MM.1S (cell line): ENCODE data around the gene ATP2A3.

Experiments used
- DNase-seq: peaks from one replicate; pipeline ENCODE4 v3.0.0-alpha.2; 2015
- H2AFZ ChIP-seq: fragments of 300-600 bp; sonication (generic); 2 replicates; pipeline ENCODE4 v1.6.0; 2016; ENCODE audit warnings: antibody characterized with exemption, low read length
- H3F3A ChIP-seq: fragments of 300-600 bp; sonication (generic); 2 replicates; pipeline ENCODE4 v1.6.1; 2016; ENCODE audit warnings: mild to moderate bottlenecking, antibody characterized with exemption, low read length, moderate library complexity, mixed read lengths; ENCODE audit not compliant: insufficient read depth
- H3K27ac ChIP-seq: fragments of 300-600 bp; sonication (generic); 2 replicates; pipeline ENCODE4 v1.5.1; 2016; ENCODE audit warnings: mild to moderate bottlenecking, low read length
- H3K27me3 ChIP-seq: fragments of 300-600 bp; sonication (generic); replicated peaks from 2 replicates; pipeline ENCODE4 v1.6.0; 2016; ENCODE audit warnings: low read length; ENCODE audit not compliant: insufficient read depth
- H3K36me3 ChIP-seq: fragments of 300-600 bp; sonication (generic); replicated peaks from 2 replicates; pipeline ENCODE4 v1.6.1; 2016; ENCODE audit warnings: mild to moderate bottlenecking, low read length, mixed read lengths; ENCODE audit not compliant: insufficient read depth
- H3K4me1 ChIP-seq: fragments of 300-600 bp; sonication (generic); 2 replicates; pipeline ENCODE4 v1.6.1; 2016; ENCODE audit warnings: low read length, mixed read lengths
- H3K4me2 ChIP-seq: fragments of 300-600 bp; sonication (generic); 2 replicates; pipeline ENCODE4 v1.6.0; 2016; ENCODE audit warnings: low read depth, low read length
- H3K4me3 ChIP-seq: fragments of 300-600 bp; sonication (generic); 2 replicates; pipeline ENCODE4 v1.5.1; 2016; ENCODE audit warnings: low read length, mixed read lengths
- H3K79me2 ChIP-seq: fragments of 300-600 bp; sonication (generic); 2 replicates; pipeline ENCODE4 v1.6.1; 2016; ENCODE audit warnings: mixed run types, low read length, mixed read lengths
- H3K9ac ChIP-seq: fragments of 300-600 bp; sonication (generic); 2 replicates; pipeline ENCODE4 v1.6.1; 2016; ENCODE audit warnings: low read length, mixed read lengths
- H3K9me2 ChIP-seq: fragments of 300-600 bp; sonication (generic); replicated peaks from 2 replicates; pipeline ENCODE4 v1.6.1; 2016; ENCODE audit warnings: mild to moderate bottlenecking, low read length, mixed read lengths; ENCODE audit not compliant: insufficient read depth
- H3K9me3 ChIP-seq: fragments of 300-600 bp; sonication (generic); replicated peaks from 2 replicates; pipeline ENCODE4 v1.6.1; 2016; ENCODE audit warnings: mild to moderate bottlenecking, low read length, mixed read lengths; ENCODE audit not compliant: insufficient read depth
- H4K20me1 ChIP-seq: fragments of 300-600 bp; sonication (generic); 2 replicates; pipeline ENCODE4 v1.6.1; 2016; ENCODE audit warnings: mild to moderate bottlenecking, low read length, moderate library complexity, mixed read lengths; ENCODE audit not compliant: insufficient read depth
- CTCF ChIP-seq: fragments of 300-600 bp; sonication (generic); IDR thresholded peaks from 2 replicates; pipeline ENCODE4 v1.5.1; 2016; ENCODE audit warnings: antibody characterized with exemption, low read length, mixed read lengths
- EZH2 ChIP-seq: fragments of 300-600 bp; sonication (generic); optimal IDR thresholded peaks from 2 replicates; pipeline ENCODE3; 2017; ENCODE audit warnings: low read depth, mild to moderate bottlenecking, antibody characterized with exemption, low read length, mixed read lengths
- EZH2phosphoT487 ChIP-seq: fragments of 300-600 bp; sonication (generic); IDR thresholded peaks from 2 replicates; pipeline ENCODE4 v1.6.1; 2018; ENCODE audit warnings: antibody characterized with exemption, low read length

The ATP2A3 gene

GRCh38 chr17:3896968-3897235, 67.3 kb downstream of the ATP2A3 start:
- H3K9me3 ChIP-seq: no peaks in the 10 kb centered on the region
- H3K36me3 ChIP-seq: no peaks in the 10 kb centered on the region
- no peaks in the 10 kb centered on the region for H4K20me1 ChIP-seq
- no peaks in the 10 kb centered on the region for H3F3A ChIP-seq
- no peak overlapping the region for H3K27ac ChIP-seq
- H3K4me3 ChIP-seq: no peak overlapping the region
- H3K4me1 ChIP-seq: peaks cover 7% of the 10 kb centered on the region
- DNase-seq: no peak
- no peaks in the 10 kb centered on the region for H3K27me3 ChIP-seq
- H2AFZ ChIP-seq: no peak overlapping the region
- no peaks in the 10 kb centered on the region for H3K79me2 ChIP-seq
- TF ChIP-seq CTCF (no peak), EZH2 (no peak), EZH2phosphoT487 (no peak)
- H3K9me2 ChIP-seq: no peaks in the 10 kb centered on the region
- no peak overlapping the region for H3K9ac ChIP-seq
- H3K4me2 ChIP-seq: no peak overlapping the region

GRCh38 chr17:3896108-3896967, 67.9 kb downstream of the ATP2A3 start:
- Histone ChIP-seq H3K9me2 (no peaks in the 10 kb centered on the region), H3K27ac (no peak overlapping the region), H3K79me2 (no peaks in the 10 kb centered on the region), H3K4me2 (no peak overlapping the region), H3K9ac (no peak overlapping the region), H3K27me3 (no peaks in the 10 kb centered on the region; the same call in 1 of the 2 replicates), H3F3A (no peaks in the 10 kb centered on the region), H4K20me1 (no peaks in the 10 kb centered on the region), H3K4me3 (no peak overlapping the region), H3K4me1 (peaks cover 7% of the 10 kb centered on the region), H3K9me3 (no peaks in the 10 kb centered on the region), H2AFZ (no peak overlapping the region), H3K36me3 (no peaks in the 10 kb centered on the region)
- DNase-seq: no peak
- no peak for TF ChIP-seq CTCF
- TF ChIP-seq EZH2: no peak
- no peak for TF ChIP-seq EZH2phosphoT487

- no peak overlapping the region for H3K4me2 ChIP-seq
- H3K9me2 ChIP-seq: no peaks in the 10 kb centered on the region
- no peaks in the 10 kb centered on the region for H3K36me3 ChIP-seq
- no peak overlapping the region for H2AFZ ChIP-seq
- DNase-seq: no peak
- H3K4me3 ChIP-seq: no peak overlapping the region
- H3F3A ChIP-seq: no peaks in the 10 kb centered on the region
- no peaks in the 10 kb centered on the region for H3K9me3 ChIP-seq
- H3K27ac ChIP-seq: no peak overlapping the region
- no peaks in the 10 kb centered on the region for H4K20me1 ChIP-seq
- no peak overlapping the region for H3K9ac ChIP-seq
- H3K79me2 ChIP-seq: no peaks in the 10 kb centered on the region
- H3K4me1 ChIP-seq: peaks cover 7% of the 10 kb centered on the region
- TF ChIP-seq EZH2phosphoT487: no peak
- TF ChIP-seq EZH2: no peak
- TF ChIP-seq CTCF: no peak
- H3K27me3 ChIP-seq: no peaks in the 10 kb centered on the region; the same call in 1 of the 2 replicates
These were observed 68.9 kb downstream of the ATP2A3 start for GRCh38 chr17:3895354-3895753.
